Right atrium auricular region (tissue), 2 donors: ENCODE measurements around the gene GRIA4. TPM values are rescaled to one million over a fixed set of nuclear protein-coding genes. Genes with fewer than 3 reads are reported as not detected.
A peak's percentile ranks its signal among the peaks of the same experiment; 100 is the strongest.

Source experiments
- DNase-seq: peaks from one replicate; pipeline ENCODE4 v3.0.0-alpha.2; 2019; ENCODE audit warnings: low spot score
- H3K27ac ChIP-seq, 2 donors: fragments of 200-600 bp; sonication (generic); 1 replicate in 1 of 2; 2 replicates in 1 of 2; pipeline ENCODE4 v1.5.1; 2016 to 2019
- H3K27me3 ChIP-seq, 2 donors: fragments of 200-600 bp; sonication (generic); one replicate each; pipeline versions ENCODE4 v1.5.1 to v1.6.0; 2017 to 2019
- H3K36me3 ChIP-seq: fragments of 200-600 bp; sonication (generic); one replicate; pipeline ENCODE4 v1.5.1; 2016
- H3K4me1 ChIP-seq, 2 donors: fragments of 200-600 bp; sonication (generic); one replicate each; pipeline versions ENCODE4 v1.5.1 to v1.6.0; 2017 to 2019
- H3K4me3 ChIP-seq, 2 donors: fragments of 200-600 bp; sonication (generic); 1 replicate in 1 of 2; 2 replicates in 1 of 2; pipeline ENCODE4 v1.5.1; 2017 to 2019; ENCODE audit warnings: mild to moderate bottlenecking in 1 of 2, moderate library complexity in 1 of 2
- H3K9me3 ChIP-seq, 2 donors: fragments of 200-600 bp; sonication (generic); one replicate each; pipeline ENCODE4 v1.5.1; 2019
- total RNA-seq, 2 donors: library from RNA; depleted of rRNA; stranded (reverse); fragments of >200 nt; gene quantifications; one replicate each; pipeline ENCODE4 v1.1.0, GENCODE V29; 2016
- TF ChIP-seq, protein P1 (sequence below), 2 donors: fragments of 200-600 bp; sonication (generic); IDR thresholded peaks; one replicate each; pipeline ENCODE4 v1.5.1; 2019; ENCODE audit warnings: antibody characterized with exemption in 2 of 2

GRIA4 gene
- total RNA-seq, 2 donors from 2014 or later = not detected

DNA sequence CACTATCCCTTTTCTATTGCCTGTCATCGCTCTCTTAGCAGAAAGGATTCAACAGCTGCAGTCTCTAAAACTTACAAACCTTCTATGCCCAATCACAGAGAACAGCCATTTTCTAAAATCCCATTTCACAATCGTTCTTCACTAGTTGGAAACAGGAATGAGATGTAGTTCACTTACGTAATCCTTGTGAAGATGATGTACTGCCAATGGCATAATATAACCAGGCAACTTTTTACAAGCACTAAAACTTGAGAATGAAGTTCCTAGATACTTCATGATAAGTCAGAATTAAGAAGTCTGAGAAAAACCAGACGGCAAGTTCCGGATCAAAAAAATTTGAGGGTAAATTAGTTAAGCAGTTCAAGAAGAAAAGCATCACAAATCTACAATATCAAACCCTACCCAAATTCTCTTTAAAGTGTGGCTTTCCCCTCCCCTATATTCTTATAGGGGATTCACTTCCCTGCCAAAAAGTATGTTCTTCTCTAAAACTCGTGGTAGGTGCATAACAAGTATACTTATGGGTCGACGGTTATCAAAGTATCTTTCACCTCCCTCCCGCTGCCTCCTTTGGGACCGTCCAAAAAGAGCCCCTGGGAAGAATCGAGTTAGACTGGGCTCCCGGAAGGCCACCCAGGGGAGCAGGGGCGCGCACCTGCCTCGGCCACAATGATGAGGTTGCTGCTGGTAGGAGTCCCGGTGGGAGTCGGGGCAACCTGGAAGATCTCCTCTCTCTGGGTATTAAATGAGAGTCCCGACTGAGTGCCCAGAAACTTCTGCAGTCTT, 411.5 kb downstream of the GRIA4 start:
- H3K4me3 ChIP-seq = peak overlapping the region; percentile 74 to 75
- no peaks in the 10 kb centered on the region for H3K27me3 ChIP-seq
- no peaks in the 10 kb centered on the region for H3K9me3 ChIP-seq
- TF ChIP-seq, protein P1, sequence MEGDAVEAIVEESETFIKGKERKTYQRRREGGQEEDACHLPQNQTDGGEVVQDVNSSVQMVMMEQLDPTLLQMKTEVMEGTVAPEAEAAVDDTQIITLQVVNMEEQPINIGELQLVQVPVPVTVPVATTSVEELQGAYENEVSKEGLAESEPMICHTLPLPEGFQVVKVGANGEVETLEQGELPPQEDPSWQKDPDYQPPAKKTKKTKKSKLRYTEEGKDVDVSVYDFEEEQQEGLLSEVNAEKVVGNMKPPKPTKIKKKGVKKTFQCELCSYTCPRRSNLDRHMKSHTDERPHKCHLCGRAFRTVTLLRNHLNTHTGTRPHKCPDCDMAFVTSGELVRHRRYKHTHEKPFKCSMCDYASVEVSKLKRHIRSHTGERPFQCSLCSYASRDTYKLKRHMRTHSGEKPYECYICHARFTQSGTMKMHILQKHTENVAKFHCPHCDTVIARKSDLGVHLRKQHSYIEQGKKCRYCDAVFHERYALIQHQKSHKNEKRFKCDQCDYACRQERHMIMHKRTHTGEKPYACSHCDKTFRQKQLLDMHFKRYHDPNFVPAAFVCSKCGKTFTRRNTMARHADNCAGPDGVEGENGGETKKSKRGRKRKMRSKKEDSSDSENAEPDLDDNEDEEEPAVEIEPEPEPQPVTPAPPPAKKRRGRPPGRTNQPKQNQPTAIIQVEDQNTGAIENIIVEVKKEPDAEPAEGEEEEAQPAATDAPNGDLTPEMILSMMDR (IDR thresholded peaks at IDR 0.05) = no peak
- no peaks in the 10 kb centered on the region for H3K36me3 ChIP-seq
- peaks cover 0 to 44% of the 10 kb centered on the region in 2 donors for H3K4me1 ChIP-seq
- DNase-seq = no peak
- H3K27ac ChIP-seq = peak overlapping the region; percentile 83 to 86

DNA sequence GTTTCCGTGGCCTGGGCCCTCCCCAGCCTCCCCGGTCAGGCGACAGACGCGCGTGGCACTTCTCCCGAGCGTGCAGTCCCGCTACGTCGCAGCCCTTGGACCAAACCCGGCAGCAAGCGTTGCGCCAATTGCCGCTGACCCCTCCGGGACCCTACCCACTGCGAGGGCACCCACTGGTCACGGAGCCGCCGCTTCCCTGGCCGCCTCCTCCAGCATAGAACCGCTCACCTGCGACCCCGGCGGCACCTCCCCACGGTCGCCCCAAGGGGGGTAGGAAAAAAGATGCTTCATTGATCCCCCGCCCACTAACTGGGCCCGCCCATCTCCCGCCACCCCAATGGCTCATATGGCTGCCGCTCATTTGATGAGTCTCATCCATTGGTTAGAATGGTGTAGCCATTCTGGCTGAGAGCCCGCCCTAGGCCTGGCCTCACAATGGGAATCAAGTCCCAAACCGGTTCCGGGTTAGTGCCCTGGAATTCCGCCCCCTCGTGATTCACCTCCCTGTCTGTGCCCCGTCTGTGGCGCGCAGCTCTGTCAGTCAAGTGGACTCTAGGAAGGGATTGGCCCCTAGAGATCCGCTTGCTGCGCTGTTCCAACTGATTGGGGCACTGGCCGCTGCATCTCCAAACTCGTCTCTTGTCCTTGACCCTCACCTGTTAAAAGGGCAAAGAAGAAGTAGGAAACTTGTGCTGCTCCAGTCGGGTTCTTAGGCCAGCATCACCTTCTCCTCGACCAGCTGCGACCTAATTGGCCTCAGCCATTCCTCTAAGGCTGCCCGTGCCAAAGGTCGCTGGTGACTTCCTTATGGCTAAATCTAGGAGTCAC, 412.3 kb downstream of the GRIA4 start, which contains the start of gene MSANTD4:
TSS of gene MSANTD4 (minus strand) at position 274 of the 828 bp plus-strand sequence. CDS start 11,323 bp downstream, outside the sequence.
- Histone ChIP-seq H3K9me3 (no peaks in the 10 kb centered on the region), H3K4me1 (peaks cover 0 to 36% of the 10 kb centered on the region in 2 donors), H3K27me3 (no peaks in the 10 kb centered on the region), H3K36me3 (no peaks in the 10 kb centered on the region), H3K27ac (peak within 1 kb of the TSS; percentile 83 to 86), H3K4me3 (peak within 1 kb of the TSS; percentile 74 to 75)
- TF ChIP-seq, protein P1 (IDR thresholded peaks at IDR 0.05) = no peak
- DNase-seq = peak; percentile 100

DNA sequence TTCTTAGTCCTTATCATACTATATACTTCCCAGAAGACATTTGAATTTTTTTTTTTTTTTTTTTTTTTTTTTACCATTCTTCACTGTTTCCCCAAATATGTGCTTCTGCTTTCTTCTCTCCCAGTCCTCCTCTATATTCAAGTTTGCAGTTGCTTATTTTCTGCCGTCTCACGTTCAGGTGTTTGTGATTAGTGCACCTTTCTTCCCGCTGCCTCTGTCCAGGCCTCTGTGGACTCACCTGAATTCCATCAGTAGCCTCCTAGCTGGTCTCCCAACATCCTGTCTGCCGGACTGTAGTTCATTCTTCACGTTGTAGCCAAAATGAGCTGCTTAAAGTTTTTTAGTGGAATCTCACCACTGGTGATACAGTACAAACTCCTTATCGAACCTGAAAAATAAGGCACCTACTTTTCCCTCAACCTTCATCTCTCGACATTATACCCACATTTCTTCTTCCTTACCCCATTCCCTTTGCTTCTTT, 413.0 kb downstream of the GRIA4 start:
- no peaks in the 10 kb centered on the region for H3K27me3 ChIP-seq
- TF ChIP-seq, protein P1 (IDR thresholded peaks at IDR 0.05) = no peak
- H3K27ac ChIP-seq = peak overlapping the region; percentile 58 to 67
- H3K4me3 ChIP-seq = peak overlapping the region; percentile 74 to 75
- H3K9me3 ChIP-seq = no peaks in the 10 kb centered on the region
- H3K36me3 ChIP-seq = no peaks in the 10 kb centered on the region
- peaks cover 0 to 32% of the 10 kb centered on the region in 2 donors for H3K4me1 ChIP-seq
- DNase-seq = no peak

DNA sequence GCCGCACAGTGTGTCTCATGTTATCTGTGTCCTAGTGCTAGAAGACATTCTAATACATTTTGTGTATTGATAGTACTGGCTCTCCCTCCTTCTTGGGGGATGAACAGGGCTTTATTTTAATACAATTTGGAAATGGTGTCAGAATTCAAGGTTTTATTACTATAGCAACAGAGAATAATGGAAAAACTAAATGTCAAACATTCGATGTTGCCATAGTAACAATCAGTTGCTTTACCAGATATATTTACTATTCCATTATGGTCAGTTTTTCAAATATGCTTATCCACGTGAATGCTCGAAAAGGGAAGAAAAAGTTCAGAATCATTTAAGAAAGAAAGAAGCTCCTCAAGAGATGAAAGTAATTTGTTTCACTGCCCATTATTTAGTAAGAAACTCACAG, 420.7 kb downstream of the GRIA4 start:
- no peaks in the 10 kb centered on the region for H3K9me3 ChIP-seq
- no peaks in the 10 kb centered on the region for H3K27me3 ChIP-seq
- no peaks in the 10 kb centered on the region for H3K4me1 ChIP-seq
- H3K4me3 ChIP-seq = no peak overlapping the region
- H3K36me3 ChIP-seq = no peaks in the 10 kb centered on the region
- no peak for DNase-seq
- no peak overlapping the region for H3K27ac ChIP-seq
- TF ChIP-seq, protein P1 (IDR thresholded peaks at IDR 0.05) = no peak

DNA sequence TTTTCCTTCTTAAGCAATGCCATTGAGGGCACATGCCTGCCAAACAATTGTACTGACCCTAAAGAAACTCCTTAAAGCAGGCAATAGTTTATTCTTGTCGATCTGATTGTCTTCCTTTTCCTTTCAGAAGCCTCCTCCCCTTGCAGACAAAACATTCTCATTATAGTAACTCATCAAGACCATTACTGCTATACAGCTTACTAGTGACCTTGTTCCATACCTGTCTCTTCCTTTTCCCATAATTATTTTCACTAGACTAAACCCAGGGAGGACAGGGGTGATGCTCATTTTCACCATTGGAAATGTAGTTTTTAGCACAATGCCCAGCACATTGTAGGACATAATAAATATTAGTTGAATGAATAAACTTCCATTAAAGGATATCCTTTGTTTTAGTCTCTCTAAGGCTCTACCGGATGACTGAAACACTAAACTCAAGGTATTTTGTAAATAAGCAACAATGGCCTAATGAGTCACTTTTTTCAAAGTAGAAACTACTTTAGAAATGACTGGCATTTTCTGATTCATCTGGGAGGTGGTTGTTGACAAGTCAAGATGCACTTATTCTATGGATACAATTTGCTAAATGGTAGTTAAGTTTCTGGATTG, 421.4 kb downstream of the GRIA4 start:
- Histone ChIP-seq H3K4me1 (no peaks in the 10 kb centered on the region), H3K4me3 (no peak overlapping the region), H3K9me3 (no peaks in the 10 kb centered on the region), H3K36me3 (no peaks in the 10 kb centered on the region), H3K27ac (no peak overlapping the region), H3K27me3 (no peaks in the 10 kb centered on the region)
- DNase-seq = no peak
- TF ChIP-seq, protein P1 (IDR thresholded peaks at IDR 0.05) = no peak
